ENCODE measurements around the gene RTEL1. TPM values are rescaled to one million over a fixed set of nuclear protein-coding genes. Genes with fewer than 3 reads are reported as not detected.

The RTEL1 gene
- total and polyA plus RNA-seq, 3 donors from 2014 or later, result 34.2 to 84.6 (median 56.8) TPM

GRCh38 chr20:63734111-63734945, 76.2 kb downstream of the RTEL1 start:
- H3K27ac ChIP-seq, result no peak overlapping the region
- TF ChIP-seq POLR2A (IDR thresholded peaks at IDR 0.05), result no peak
- no peak for TF ChIP-seq CTCF (IDR thresholded peaks at IDR 0.05)
- H3K27me3 ChIP-seq, result no peaks in the 10 kb centered on the region
- no peaks in the 10 kb centered on the region for H3K9me3 ChIP-seq
- intact Hi-C loops (cut with DNase I; ENCODE audit: low total_unique reads), result no loop called here
- no peak overlapping the region for H3K4me3 ChIP-seq
- WGBS, 2 donors, result 93 to 95% methylated on average over 16 to 25 of the region's 25 CpGs
- no peaks in the 10 kb centered on the region for H3K36me3 ChIP-seq (ENCODE audit: low read depth, missing control alignments)
- H3K4me1 ChIP-seq, result peaks cover 10% of the 10 kb centered on the region
- DNase-seq, result no peak

- Histone ChIP-seq H3K27ac (no peak overlapping the region), H3K36me3 (ENCODE audit: low read depth, missing control alignments) (no peaks in the 10 kb centered on the region), H3K9me3 (no peaks in the 10 kb centered on the region), H3K4me1 (peaks cover 10% of the 10 kb centered on the region), H3K4me3 (no peak overlapping the region), H3K27me3 (no peaks in the 10 kb centered on the region)
- DNase-seq, result no peak
- TF ChIP-seq POLR2A (IDR thresholded peaks at IDR 0.05), result no peak
- no peak for TF ChIP-seq CTCF (IDR thresholded peaks at IDR 0.05)
- intact Hi-C loops (cut with DNase I; ENCODE audit: low total_unique reads), result no loop called here
- 90 to 93% methylated on average over 16 to 46 of the region's 48 CpGs for WGBS, 2 donors
These were observed 77.1 kb downstream of the RTEL1 start for GRCh38 chr20:63734946-63735858.

- Histone ChIP-seq H3K27me3 (no peaks in the 10 kb centered on the region), H3K36me3 (ENCODE audit: low read depth, missing control alignments) (no peaks in the 10 kb centered on the region), H3K4me3 (no peak within 1 kb of the TSS), H3K4me1 (peaks cover 12% of the 10 kb centered on the region), H3K27ac (no peak within 1 kb of the TSS), H3K9me3 (no peaks in the 10 kb centered on the region)
- no peak for TF ChIP-seq POLR2A (IDR thresholded peaks at IDR 0.05)
- TF ChIP-seq CTCF (IDR thresholded peaks at IDR 0.05), result no peak
- 85 to 87% methylated on average over 22 to 31 of the region's 31 CpGs for WGBS, 2 donors
- intact Hi-C loops (cut with DNase I; ENCODE audit: low total_unique reads), result no loop called here
- no peak for DNase-seq
These were observed 78.0 kb downstream of the RTEL1 start, which contains the start of gene LIME1 for GRCh38 chr20:63735859-63736718. Gene LIME1 (plus strand): TSS chr20:63736664. CDS start chr20:63737550, 886 bp downstream.

- H3K27ac ChIP-seq, result no peak overlapping the region
- no peak overlapping the region for H3K4me3 ChIP-seq
- intact Hi-C loops (cut with DNase I; ENCODE audit: low total_unique reads), result no loop called here
- no peaks in the 10 kb centered on the region for H3K36me3 ChIP-seq (ENCODE audit: low read depth, missing control alignments)
- no peak for DNase-seq
- peaks cover 21% of the 10 kb centered on the region for H3K4me1 ChIP-seq
- 50 to 69% methylated on average over 4 to 30 of the region's 30 CpGs for WGBS, 2 donors
- TF ChIP-seq POLR2A (IDR thresholded peaks at IDR 0.05) (no peak), CTCF (IDR thresholded peaks at IDR 0.05) (no peak)
- no peaks in the 10 kb centered on the region for H3K27me3 ChIP-seq
- no peaks in the 10 kb centered on the region for H3K9me3 ChIP-seq
These were observed 79.0 kb downstream of the RTEL1 start for GRCh38 chr20:63736893-63737694.

Measured in testis (tissue), 3 donors.